Right lobe of liver (tissue), 4 donors: ENCODE measurements around the gene SMCO3.

Experiments
- POLR2A ChIP-seq: fragments of 450-650 bp; IDR thresholded peaks from one replicate; pipeline ENCODE4 v1.6.1; 2017; ENCODE audit warnings: antibody characterized with exemption, mild to moderate bottlenecking
- TF ChIP-seq, protein P1 (sequence below), 4 donors: fragments of 200-600 bp in 3 of 4; fragments of 450-650 bp in 1 of 4; IDR thresholded peaks; one replicate each; pipeline versions ENCODE4 v1.5.1 to v1.8.0; 2016 to 2022; ENCODE audit warnings: antibody characterized with exemption in 4 of 4, mild to moderate bottlenecking in 2 of 4
- donor health status: DM: no; HTN: no; CAD: no.
- donor health status: DM: no; HTN: no; CAD: no.
- donor health status: DM: no; HTN: yes; CAD: no.

DNA sequence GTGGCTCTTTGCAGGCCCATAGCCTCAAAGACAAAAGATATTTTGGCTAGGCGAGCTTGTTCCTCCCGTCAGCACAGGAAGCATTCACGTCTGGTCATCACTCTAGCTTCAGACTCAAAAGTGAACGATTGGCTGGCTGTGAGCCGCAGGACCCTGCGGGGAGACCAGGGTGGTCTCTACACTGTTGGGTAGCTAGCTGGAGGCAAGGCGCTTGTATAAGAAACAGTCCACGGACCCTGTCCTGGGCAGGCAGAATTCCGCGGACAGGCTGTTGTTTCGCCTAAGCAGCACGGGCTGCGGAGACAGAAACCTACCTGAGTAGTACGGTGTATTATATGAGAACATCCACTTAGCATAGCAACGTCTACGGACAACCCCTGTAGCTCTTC is 40.3 kb downstream of the SMCO3 start:
- TF ChIP-seq, protein P1, sequence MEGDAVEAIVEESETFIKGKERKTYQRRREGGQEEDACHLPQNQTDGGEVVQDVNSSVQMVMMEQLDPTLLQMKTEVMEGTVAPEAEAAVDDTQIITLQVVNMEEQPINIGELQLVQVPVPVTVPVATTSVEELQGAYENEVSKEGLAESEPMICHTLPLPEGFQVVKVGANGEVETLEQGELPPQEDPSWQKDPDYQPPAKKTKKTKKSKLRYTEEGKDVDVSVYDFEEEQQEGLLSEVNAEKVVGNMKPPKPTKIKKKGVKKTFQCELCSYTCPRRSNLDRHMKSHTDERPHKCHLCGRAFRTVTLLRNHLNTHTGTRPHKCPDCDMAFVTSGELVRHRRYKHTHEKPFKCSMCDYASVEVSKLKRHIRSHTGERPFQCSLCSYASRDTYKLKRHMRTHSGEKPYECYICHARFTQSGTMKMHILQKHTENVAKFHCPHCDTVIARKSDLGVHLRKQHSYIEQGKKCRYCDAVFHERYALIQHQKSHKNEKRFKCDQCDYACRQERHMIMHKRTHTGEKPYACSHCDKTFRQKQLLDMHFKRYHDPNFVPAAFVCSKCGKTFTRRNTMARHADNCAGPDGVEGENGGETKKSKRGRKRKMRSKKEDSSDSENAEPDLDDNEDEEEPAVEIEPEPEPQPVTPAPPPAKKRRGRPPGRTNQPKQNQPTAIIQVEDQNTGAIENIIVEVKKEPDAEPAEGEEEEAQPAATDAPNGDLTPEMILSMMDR (IDR thresholded peaks at IDR 0.05) = no peak
- TF ChIP-seq POLR2A = no peak
